ENCODE results near the gene SLFN11.

DNA sequence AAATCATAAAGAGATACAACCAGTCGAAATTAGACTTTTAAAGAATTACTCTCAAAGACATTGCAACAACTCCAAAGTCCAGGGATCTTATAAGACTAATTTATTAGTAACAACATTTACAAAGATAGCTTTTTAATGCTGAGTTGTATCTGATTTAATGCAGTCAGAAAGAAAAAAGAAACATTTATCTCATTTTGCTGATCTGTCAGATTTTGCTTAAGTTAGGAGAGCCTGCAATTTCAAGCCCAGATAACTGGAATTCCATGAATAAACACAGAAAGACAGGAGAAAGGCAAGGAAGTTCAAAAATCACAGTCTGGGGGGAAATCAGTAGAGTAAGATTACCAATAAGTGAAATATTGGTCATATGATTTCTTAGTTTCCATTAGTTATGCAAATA is 22.9 kb downstream of the SLFN11 start:
- TF ChIP-seq, protein P1, sequence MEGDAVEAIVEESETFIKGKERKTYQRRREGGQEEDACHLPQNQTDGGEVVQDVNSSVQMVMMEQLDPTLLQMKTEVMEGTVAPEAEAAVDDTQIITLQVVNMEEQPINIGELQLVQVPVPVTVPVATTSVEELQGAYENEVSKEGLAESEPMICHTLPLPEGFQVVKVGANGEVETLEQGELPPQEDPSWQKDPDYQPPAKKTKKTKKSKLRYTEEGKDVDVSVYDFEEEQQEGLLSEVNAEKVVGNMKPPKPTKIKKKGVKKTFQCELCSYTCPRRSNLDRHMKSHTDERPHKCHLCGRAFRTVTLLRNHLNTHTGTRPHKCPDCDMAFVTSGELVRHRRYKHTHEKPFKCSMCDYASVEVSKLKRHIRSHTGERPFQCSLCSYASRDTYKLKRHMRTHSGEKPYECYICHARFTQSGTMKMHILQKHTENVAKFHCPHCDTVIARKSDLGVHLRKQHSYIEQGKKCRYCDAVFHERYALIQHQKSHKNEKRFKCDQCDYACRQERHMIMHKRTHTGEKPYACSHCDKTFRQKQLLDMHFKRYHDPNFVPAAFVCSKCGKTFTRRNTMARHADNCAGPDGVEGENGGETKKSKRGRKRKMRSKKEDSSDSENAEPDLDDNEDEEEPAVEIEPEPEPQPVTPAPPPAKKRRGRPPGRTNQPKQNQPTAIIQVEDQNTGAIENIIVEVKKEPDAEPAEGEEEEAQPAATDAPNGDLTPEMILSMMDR (IDR thresholded peaks at IDR 0.05): no peak
- TF ChIP-seq, protein P2, sequence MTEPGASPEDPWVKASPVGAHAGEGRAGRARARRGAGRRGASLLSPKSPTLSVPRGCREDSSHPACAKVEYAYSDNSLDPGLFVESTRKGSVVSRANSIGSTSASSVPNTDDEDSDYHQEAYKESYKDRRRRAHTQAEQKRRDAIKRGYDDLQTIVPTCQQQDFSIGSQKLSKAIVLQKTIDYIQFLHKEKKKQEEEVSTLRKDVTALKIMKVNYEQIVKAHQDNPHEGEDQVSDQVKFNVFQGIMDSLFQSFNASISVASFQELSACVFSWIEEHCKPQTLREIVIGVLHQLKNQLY (CRISPR knock-in tag; IDR thresholded peaks at IDR 0.05): no peak
- TF ChIP-seq ESRRA (CRISPR knock-in tag; IDR thresholded peaks at IDR 0.05; ENCODE audit: borderline replicate concordance) (no peak), SMAD4 (CRISPR knock-in tag; IDR thresholded peaks at IDR 0.05) (no peak), ZNF138 (CRISPR knock-in tag; conservative IDR thresholded peaks at IDR 0.05) (no peak), CREB1 (CRISPR knock-in tag; IDR thresholded peaks at IDR 0.05) (no peak), NFYB (CRISPR knock-in tag; conservative IDR thresholded peaks at IDR 0.05; ENCODE audit: low read depth) (no peak), TP53 (CRISPR knock-in tag; IDR thresholded peaks at IDR 0.05) (no peak)
- TF ChIP-seq, protein P3, sequence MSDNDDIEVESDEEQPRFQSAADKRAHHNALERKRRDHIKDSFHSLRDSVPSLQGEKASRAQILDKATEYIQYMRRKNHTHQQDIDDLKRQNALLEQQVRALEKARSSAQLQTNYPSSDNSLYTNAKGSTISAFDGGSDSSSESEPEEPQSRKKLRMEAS (CRISPR knock-in tag; IDR thresholded peaks at IDR 0.05): no peak
